RWPE2 (cell line): ENCODE data around the gene MGAT5B.

Experiments used
- ATAC-seq: fragments of 200-7000 bp; cut with Tn5 transposase; 3 replicates; pipeline ENCODE4 v1.9.1; 2021; ENCODE audit warnings: low read depth
- DNase-seq: peaks from one replicate; pipeline ENCODE4 v3.0.0-alpha.2; 2020; ENCODE audit warnings: low spot score
- H3K27ac ChIP-seq: fragments of 450-650 bp; 2 replicates; pipeline ENCODE4 v1.5.1; 2017; ENCODE audit warnings: mild to moderate bottlenecking; ENCODE audit not compliant: poor library complexity, severe bottlenecking
- H3K27me3 ChIP-seq: fragments of 250-450 bp; sonication (Bioruptor Pico); 2 replicates; pipeline ENCODE4 v1.5.1; 2021; ENCODE audit warnings: mild to moderate bottlenecking, moderate library complexity; ENCODE audit not compliant: insufficient read depth, poor library complexity, severe bottlenecking
- H3K36me3 ChIP-seq: fragments of 250-450 bp; sonication (Bioruptor Pico); 2 replicates; pipeline ENCODE4 v1.5.1; 2020; ENCODE audit warnings: low read depth, mild to moderate bottlenecking, moderate library complexity
- H3K4me1 ChIP-seq: fragments of 250-450 bp; sonication (Bioruptor Pico); 2 replicates; pipeline ENCODE4 v1.5.1; 2021; ENCODE audit warnings: mild to moderate bottlenecking, moderate library complexity; ENCODE audit not compliant: insufficient read depth, poor library complexity, severe bottlenecking
- H3K4me3 ChIP-seq: fragments of 250-450 bp; sonication (Bioruptor Pico); 2 replicates; pipeline ENCODE4 v1.5.1; 2021; ENCODE audit warnings: mild to moderate bottlenecking, moderate library complexity; ENCODE audit not compliant: severe bottlenecking
- H3K9me3 ChIP-seq: fragments of 250-450 bp; sonication (Bioruptor Pico); 2 replicates; pipeline ENCODE4 v1.5.1; 2021; ENCODE audit warnings: mild to moderate bottlenecking, moderate library complexity; ENCODE audit not compliant: severe bottlenecking
- TF ChIP-seq, protein P1 (sequence below): fragments of 450-650 bp; IDR thresholded peaks from one replicate; pipeline ENCODE4 v1.5.1; 2017; ENCODE audit warnings: mild to moderate bottlenecking, moderate library complexity; ENCODE audit not compliant: poor library complexity, severe bottlenecking

The MGAT5B gene

DNA sequence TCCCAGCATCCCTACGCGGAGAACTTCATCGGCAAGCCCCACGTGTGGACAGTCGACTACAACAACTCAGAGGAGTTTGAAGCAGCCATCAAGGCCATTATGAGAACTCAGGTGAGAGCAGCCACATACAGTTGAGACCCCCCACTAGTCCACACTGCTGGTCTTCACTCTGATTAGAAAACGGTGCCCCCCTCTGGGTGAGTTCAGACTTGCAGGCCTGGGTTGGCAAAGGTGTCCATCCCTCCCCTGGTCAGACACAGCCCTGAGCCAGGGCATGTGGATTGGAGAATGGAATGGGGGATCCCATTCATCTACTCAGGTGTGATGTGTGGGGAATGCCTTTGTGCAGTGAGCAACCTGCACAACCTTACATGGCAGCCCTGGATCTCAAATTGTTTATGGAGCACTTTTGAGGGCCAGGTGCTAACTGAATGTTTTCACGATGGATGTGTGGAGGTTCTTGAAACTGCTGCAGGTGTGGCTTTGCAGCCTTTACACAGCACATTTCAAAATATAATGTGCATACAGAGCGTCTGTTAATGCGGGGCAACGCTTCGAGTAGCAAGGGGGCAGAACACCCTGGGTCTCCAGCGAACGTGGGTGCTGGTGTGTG lies 72.6 kb downstream of the MGAT5B start:
- DNase-seq (no peak), ATAC-seq (no peak)
- Histone ChIP-seq H3K36me3 (no peaks in the 10 kb centered on the region), H3K9me3 (no peaks in the 10 kb centered on the region), H3K4me1 (no peaks in the 10 kb centered on the region), H3K4me3 (no peak overlapping the region), H3K27ac (no peak overlapping the region), H3K27me3 (no peaks in the 10 kb centered on the region)
- TF ChIP-seq, protein P1, sequence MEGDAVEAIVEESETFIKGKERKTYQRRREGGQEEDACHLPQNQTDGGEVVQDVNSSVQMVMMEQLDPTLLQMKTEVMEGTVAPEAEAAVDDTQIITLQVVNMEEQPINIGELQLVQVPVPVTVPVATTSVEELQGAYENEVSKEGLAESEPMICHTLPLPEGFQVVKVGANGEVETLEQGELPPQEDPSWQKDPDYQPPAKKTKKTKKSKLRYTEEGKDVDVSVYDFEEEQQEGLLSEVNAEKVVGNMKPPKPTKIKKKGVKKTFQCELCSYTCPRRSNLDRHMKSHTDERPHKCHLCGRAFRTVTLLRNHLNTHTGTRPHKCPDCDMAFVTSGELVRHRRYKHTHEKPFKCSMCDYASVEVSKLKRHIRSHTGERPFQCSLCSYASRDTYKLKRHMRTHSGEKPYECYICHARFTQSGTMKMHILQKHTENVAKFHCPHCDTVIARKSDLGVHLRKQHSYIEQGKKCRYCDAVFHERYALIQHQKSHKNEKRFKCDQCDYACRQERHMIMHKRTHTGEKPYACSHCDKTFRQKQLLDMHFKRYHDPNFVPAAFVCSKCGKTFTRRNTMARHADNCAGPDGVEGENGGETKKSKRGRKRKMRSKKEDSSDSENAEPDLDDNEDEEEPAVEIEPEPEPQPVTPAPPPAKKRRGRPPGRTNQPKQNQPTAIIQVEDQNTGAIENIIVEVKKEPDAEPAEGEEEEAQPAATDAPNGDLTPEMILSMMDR, result no peak

DNA sequence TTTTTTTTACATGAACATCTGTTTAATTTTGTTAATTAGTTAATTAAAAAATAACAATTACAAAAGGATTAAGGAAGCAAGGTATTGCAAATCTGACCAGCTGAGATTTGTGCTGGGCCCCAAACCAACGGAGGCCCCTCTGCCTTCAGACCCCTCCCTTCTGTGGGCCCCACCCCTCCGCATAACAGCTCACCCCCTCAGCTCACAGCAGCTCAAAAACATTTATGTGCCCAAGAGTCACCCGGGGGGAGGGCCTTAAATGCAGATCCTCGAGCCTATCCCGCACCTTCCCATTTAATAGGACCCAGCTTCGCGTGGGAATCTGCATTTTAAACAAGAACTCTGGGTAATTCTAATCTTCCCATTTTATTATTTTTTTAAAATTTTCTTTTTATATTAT lies 75.0 kb downstream of the MGAT5B start:
- Histone ChIP-seq H3K4me3 (no peak overlapping the region), H3K4me1 (no peaks in the 10 kb centered on the region), H3K9me3 (no peaks in the 10 kb centered on the region), H3K36me3 (no peaks in the 10 kb centered on the region), H3K27me3 (no peaks in the 10 kb centered on the region), H3K27ac (no peak overlapping the region)
- no peak for DNase-seq
- TF ChIP-seq, protein P1, result no peak
- no peak for ATAC-seq

DNA sequence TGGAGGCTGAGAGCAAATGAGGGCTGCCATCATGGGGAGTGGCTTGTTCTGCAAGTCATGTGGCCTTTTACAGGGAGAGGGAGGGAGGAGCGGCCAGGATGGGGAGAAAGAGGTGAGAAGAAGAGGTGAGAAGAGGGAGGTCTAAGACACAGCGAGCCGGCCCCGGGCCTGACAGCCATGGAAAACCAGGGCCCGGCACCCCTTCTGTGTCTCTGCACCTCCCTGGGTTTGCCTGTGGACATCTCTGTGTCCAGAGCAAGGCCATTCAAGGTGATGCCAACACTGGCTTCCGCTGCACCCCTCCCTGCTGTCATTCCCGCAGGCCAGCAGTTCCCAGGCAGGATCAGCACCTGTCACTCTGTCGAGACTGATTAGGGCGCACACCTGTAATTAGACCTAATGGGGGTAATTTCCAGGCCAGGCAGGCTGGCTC lies 75.6 kb downstream of the MGAT5B start:
- DNase-seq, result no peak

GRCh38 chr17:76944477-76944876 lies 76.3 kb downstream of the MGAT5B start:
- no peak for DNase-seq
- Histone ChIP-seq H3K36me3 (no peaks in the 10 kb centered on the region), H3K27ac (no peak overlapping the region), H3K9me3 (no peaks in the 10 kb centered on the region), H3K4me3 (no peak overlapping the region), H3K27me3 (no peaks in the 10 kb centered on the region), H3K4me1 (no peaks in the 10 kb centered on the region)
- TF ChIP-seq, protein P1, result no peak
- no peak for ATAC-seq

More for the DNA sequence above, 75.6 kb downstream of the MGAT5B start:
- no peak for ATAC-seq
- no peaks in the 10 kb centered on the region for H3K36me3 ChIP-seq
- TF ChIP-seq, protein P1, result no peak
- no peaks in the 10 kb centered on the region for H3K4me1 ChIP-seq
- H3K4me3 ChIP-seq, result no peak overlapping the region
- H3K27me3 ChIP-seq, result no peaks in the 10 kb centered on the region
- H3K9me3 ChIP-seq, result no peaks in the 10 kb centered on the region
- H3K27ac ChIP-seq, result no peak overlapping the region

DNA sequence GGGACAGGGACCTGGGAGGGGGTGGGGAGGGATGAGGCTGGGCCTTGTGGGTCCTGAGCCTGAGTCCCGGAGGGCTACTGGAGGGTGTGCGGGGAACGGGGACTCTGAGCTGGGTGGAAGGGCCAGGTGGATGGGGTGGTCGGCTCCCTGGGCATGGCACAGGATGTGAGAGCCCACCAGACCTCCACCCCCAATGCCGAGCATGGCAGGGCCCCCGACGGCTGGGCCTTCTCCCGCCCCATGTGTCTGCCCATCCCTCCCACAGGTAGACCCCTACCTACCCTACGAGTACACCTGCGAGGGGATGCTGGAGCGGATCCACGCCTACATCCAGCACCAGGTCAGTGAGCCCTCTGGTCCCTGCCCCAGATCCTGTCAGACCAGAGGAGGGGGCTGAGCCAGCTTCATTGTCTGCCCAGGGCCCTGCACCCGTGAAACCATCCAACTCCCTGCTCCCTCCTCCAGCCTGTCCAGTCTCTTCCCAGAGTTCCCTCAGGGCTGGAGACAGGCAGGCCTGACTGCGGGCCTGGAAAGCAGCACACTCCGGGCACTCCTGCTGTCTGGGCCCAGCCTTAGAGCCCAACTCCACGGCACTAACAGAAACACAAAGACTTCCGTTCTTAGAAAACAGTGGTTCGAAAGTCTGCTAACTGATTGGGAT lies 78.0 kb downstream of the MGAT5B start:
- no peaks in the 10 kb centered on the region for H3K4me1 ChIP-seq
- no peak for ATAC-seq
- H3K4me3 ChIP-seq, result no peak overlapping the region
- H3K36me3 ChIP-seq, result no peaks in the 10 kb centered on the region
- H3K27ac ChIP-seq, result no peak overlapping the region
- H3K9me3 ChIP-seq, result no peaks in the 10 kb centered on the region
- no peak for DNase-seq
- TF ChIP-seq, protein P1, result no peak
- no peaks in the 10 kb centered on the region for H3K27me3 ChIP-seq
